Smooth muscle cell (in vitro differentiated cells): ENCODE data around the gene MSMO1. TPM values are rescaled to one million over a fixed set of nuclear protein-coding genes. Genes with fewer than 3 reads are reported as not detected.
A peak's percentile ranks its signal among the peaks of the same experiment; 100 is the strongest.

Source experiments
- DNase-seq: peaks from one replicate; lab custom pipeline; 2025; ENCODE audit not compliant: unreplicated experiment; lab: John Stamatoyannopoulos, UW
- H2AFZ ChIP-seq: fragments of 200-600 bp; sonication (generic); 2 replicates; pipeline ENCODE4 v1.6.0; 2016; ENCODE audit warnings: antibody characterized with exemption, low read depth, mild to moderate bottlenecking
- H3F3A ChIP-seq: fragments of 200-600 bp; sonication (generic); 2 replicates; pipeline ENCODE4 v1.6.0; 2017; ENCODE audit warnings: antibody characterized with exemption, low read depth
- H3K27ac ChIP-seq: fragments of 200-600 bp; sonication (generic); 2 replicates; pipeline ENCODE4 v1.5.1; 2016; ENCODE audit warnings: low read depth, mild to moderate bottlenecking
- H3K27me3 ChIP-seq: fragments of 200-600 bp; sonication (generic); 2 replicates; pipeline ENCODE4 v1.6.1; 2016; ENCODE audit warnings: low read depth, mild to moderate bottlenecking
- H3K36me3 ChIP-seq: fragments of 200-600 bp; sonication (generic); 2 replicates; pipeline ENCODE4 v1.5.1; 2016; ENCODE audit warnings: low read depth
- H3K4me1 ChIP-seq: fragments of 200-600 bp; sonication (generic); 2 replicates; pipeline ENCODE4 v1.5.1; 2016; ENCODE audit warnings: low read depth
- H3K4me2 ChIP-seq: fragments of 200-600 bp; sonication (generic); 2 replicates; pipeline ENCODE4 v1.6.0; 2016; ENCODE audit warnings: mild to moderate bottlenecking
- H3K4me3 ChIP-seq: fragments of 200-600 bp; sonication (generic); 2 replicates; pipeline ENCODE4 v1.5.1; 2016; ENCODE audit warnings: mild to moderate bottlenecking
- H3K79me2 ChIP-seq: fragments of 200-600 bp; sonication (generic); 2 replicates; pipeline ENCODE4 v1.6.0; 2016; ENCODE audit warnings: low read depth, mild to moderate bottlenecking
- H3K9ac ChIP-seq: fragments of 200-600 bp; sonication (generic); 2 replicates; pipeline ENCODE4 v1.6.0; 2016; ENCODE audit warnings: low read depth
- H3K9me3 ChIP-seq: fragments of 200-600 bp; sonication (generic); replicated peaks from 2 replicates; pipeline ENCODE4 v1.5.1; 2016; ENCODE audit warnings: low read depth
- H4K20me1 ChIP-seq: fragments of 200-600 bp; sonication (generic); 2 replicates; pipeline ENCODE4 v1.6.0; 2016; ENCODE audit warnings: low read depth
- CTCF ChIP-seq: fragments of 200-600 bp; sonication (generic); IDR thresholded peaks from 2 replicates; pipeline ENCODE4 v1.5.1; 2017; ENCODE audit warnings: borderline replicate concordance, mild to moderate bottlenecking, antibody characterized with exemption; ENCODE audit not compliant: insufficient read depth, poor library complexity, severe bottlenecking
- WGBS: methylation state at CpG from one replicate; pipeline ENCODE4 v1.1.7; 2016; ENCODE audit warnings: low lambda C conversion rate; 5-methylcytosine and 5-hydroxymethylcytosine counted together
- polyA plus RNA-seq: library from polyadenylated mRNA; unstranded; fragments of >200 nt; fragmentation: Nextera tagmentation; extraction: Ambion mirVana; gene quantifications from 2 replicates; pipeline ENCODE4 v1.2.1, GENCODE V29; 2016
- total RNA-seq: library from RNA; depleted of rRNA; stranded (reverse); fragments of >200 nt; gene quantifications from 2 replicates; pipeline ENCODE4 v1.2.3, GENCODE V29; 2014

The MSMO1 gene
- total and polyA plus RNA-seq, 2 experiments from 2014 or later, result 214 to 218 TPM

DNA sequence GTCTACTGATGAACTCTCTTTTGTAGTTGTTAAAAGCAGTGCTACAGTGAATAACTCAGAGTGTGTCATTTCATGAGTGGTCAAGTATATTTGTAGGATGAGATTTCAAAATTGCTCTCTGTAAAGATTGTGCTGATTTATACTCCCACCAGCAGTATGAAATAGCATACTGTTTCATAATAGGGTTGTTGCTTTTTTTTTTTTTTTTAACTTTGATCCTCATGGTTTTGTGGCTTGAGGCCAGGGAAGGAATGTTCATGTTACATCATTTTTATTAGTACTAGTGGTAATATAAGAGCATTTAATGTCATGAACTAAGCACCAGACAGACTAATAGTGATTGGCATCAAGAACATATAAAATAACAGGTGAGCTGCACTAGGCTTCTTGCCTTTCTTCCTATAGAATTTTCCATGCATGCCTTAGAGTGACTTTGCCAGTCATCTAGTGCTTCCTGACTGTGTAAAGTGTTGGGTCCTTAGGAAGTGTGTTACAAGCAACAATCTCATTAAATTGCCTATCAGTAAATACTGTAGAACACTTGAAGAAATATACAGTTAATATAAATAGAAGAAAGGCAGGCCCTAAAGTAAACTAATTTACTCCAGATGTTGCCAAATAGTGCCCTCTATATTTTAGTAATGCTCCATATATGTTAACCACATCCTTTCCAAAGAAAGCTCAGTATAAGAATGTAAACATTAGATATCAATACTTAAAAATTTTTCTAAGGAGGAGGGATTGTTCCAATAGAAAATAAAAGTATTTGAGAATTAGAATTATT lies 38.6 kb upstream of the MSMO1 start:
- DNase-seq, result no peak
- no peaks in the 10 kb centered on the region for H3F3A ChIP-seq

GRCh38 chr4:165289423-165289785 lies 38.1 kb upstream of the MSMO1 start:
- Histone ChIP-seq H3F3A (no peaks in the 10 kb centered on the region), H3K27me3 (no peaks in the 10 kb centered on the region), H3K9ac (no peak overlapping the region), H3K9me3 (no peaks in the 10 kb centered on the region), H3K4me1 (peaks cover 5% of the 10 kb centered on the region), H3K27ac (peak overlapping the region; percentile 48), H3K79me2 (no peaks in the 10 kb centered on the region), H4K20me1 (no peaks in the 10 kb centered on the region), H2AFZ (no peak overlapping the region), H3K36me3 (no peaks in the 10 kb centered on the region), H3K4me3 (no peak overlapping the region), H3K4me2 (peak overlapping the region; percentile 58)
- no peak for TF ChIP-seq CTCF
- DNase-seq, result no peak

More for the DNA sequence above, 38.6 kb upstream of the MSMO1 start:
- Histone ChIP-seq H3K4me2 (peak overlapping the region; percentile 58), H3K27ac (peak overlapping the region; percentile 48), H3K27me3 (no peaks in the 10 kb centered on the region), H3K79me2 (no peaks in the 10 kb centered on the region), H3K9ac (no peak overlapping the region), H3K4me1 (peaks cover 5% of the 10 kb centered on the region), H2AFZ (no peak overlapping the region), H3K4me3 (no peak overlapping the region), H3K9me3 (no peaks in the 10 kb centered on the region), H3K36me3 (no peaks in the 10 kb centered on the region), H4K20me1 (no peaks in the 10 kb centered on the region)
- TF ChIP-seq CTCF, result no peak

GRCh38 chr4:165293061-165293460 lies 34.4 kb upstream of the MSMO1 start:
- no peak for TF ChIP-seq CTCF
- no peak overlapping the region for H3K4me3 ChIP-seq

GRCh38 chr4:165293927-165294649 lies 33.4 kb upstream of the MSMO1 start:
- TF ChIP-seq CTCF, result no peak
- Histone ChIP-seq H3F3A (no peaks in the 10 kb centered on the region), H3K4me3 (no peak overlapping the region), H3K4me2 (no peak overlapping the region), H3K9ac (no peak overlapping the region), H3K4me1 (peaks cover 1% of the 10 kb centered on the region), H3K79me2 (no peaks in the 10 kb centered on the region), H3K9me3 (no peaks in the 10 kb centered on the region), H3K36me3 (no peaks in the 10 kb centered on the region), H3K27ac (no peak overlapping the region), H2AFZ (no peak overlapping the region), H3K27me3 (no peaks in the 10 kb centered on the region), H4K20me1 (no peaks in the 10 kb centered on the region)
- DNase-seq, result no peak
- 89% methylated on average over 2 of the region's 2 CpGs for WGBS

More at GRCh38 chr4:165293061-165293460, 34.4 kb upstream of the MSMO1 start:
- 98% methylated on average over 6 of the region's 6 CpGs for WGBS
- Histone ChIP-seq H3K9ac (no peak overlapping the region), H3K27me3 (no peaks in the 10 kb centered on the region), H3K79me2 (no peaks in the 10 kb centered on the region), H3K36me3 (no peaks in the 10 kb centered on the region), H3K4me1 (peaks cover 5% of the 10 kb centered on the region), H2AFZ (no peak overlapping the region), H3K4me2 (no peak overlapping the region), H3K9me3 (no peaks in the 10 kb centered on the region), H3F3A (no peaks in the 10 kb centered on the region), H3K27ac (no peak overlapping the region), H4K20me1 (no peaks in the 10 kb centered on the region)
- DNase-seq, result no peak
